ENCODE measurements around the gene WDR70. TPM values are rescaled to one million over a fixed set of nuclear protein-coding genes. Genes with fewer than 3 reads are reported as not detected.

Gene WDR70
- total and polyA plus RNA-seq, 9 donors, result 20.9 to 36.5 (median 31.4) TPM

DNA sequence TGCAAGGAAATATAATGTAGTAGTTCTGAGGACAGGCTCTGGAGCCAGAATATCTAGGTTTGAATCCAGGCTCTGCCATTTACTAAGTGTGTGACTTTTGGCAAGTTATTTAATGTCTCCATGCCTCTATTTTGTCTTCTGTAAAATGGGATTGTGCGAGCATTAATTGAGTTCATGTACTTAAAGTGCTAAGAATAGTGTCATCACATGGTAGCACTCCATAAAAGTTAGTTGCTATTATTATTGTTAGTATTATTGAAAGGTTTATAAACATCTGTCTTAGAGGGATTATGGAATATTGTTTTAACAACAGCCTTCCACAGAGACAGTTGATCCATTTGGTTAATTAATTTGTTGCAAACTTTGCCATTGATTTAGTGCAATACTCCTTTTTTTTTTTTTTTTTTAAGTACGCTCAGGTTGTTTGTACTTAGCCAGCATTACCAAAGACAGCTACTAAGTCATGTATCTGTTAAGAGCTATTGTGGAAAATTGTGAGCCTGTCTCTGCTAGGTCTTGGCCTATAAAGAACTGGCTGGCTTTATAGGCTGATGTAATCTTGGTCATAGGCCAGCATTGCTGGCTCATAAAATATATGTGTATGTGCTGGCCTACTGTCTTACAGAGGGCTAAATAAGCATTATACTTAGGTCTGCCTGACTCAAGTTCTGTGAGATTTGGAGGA is 174.7 kb downstream of the WDR70 start:
- no peak overlapping the region for H3K4me3 ChIP-seq
- TF ChIP-seq EP300 (IDR thresholded peaks at IDR 0.05) (no peak), POLR2A (IDR thresholded peaks at IDR 0.05) (no peak)
- TF ChIP-seq, protein P1, sequence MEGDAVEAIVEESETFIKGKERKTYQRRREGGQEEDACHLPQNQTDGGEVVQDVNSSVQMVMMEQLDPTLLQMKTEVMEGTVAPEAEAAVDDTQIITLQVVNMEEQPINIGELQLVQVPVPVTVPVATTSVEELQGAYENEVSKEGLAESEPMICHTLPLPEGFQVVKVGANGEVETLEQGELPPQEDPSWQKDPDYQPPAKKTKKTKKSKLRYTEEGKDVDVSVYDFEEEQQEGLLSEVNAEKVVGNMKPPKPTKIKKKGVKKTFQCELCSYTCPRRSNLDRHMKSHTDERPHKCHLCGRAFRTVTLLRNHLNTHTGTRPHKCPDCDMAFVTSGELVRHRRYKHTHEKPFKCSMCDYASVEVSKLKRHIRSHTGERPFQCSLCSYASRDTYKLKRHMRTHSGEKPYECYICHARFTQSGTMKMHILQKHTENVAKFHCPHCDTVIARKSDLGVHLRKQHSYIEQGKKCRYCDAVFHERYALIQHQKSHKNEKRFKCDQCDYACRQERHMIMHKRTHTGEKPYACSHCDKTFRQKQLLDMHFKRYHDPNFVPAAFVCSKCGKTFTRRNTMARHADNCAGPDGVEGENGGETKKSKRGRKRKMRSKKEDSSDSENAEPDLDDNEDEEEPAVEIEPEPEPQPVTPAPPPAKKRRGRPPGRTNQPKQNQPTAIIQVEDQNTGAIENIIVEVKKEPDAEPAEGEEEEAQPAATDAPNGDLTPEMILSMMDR (IDR thresholded peaks at IDR 0.05), result no peak
- no peak overlapping the region for H3K27ac ChIP-seq
- peaks cover 6% of the 10 kb centered on the region for H3K4me1 ChIP-seq (ENCODE audit: insufficient read depth)
- no peaks in the 10 kb centered on the region for H3K9me3 ChIP-seq
- WGBS, 3 donors, result 89 to 99% (median 95%) methylated on average over 2 of the region's 2 CpGs
- no peaks in the 10 kb centered on the region for H3K27me3 ChIP-seq
- H3K36me3 ChIP-seq, result no peaks in the 10 kb centered on the region
- DNase-seq, result no peak
- intact Hi-C loops (cut with DNase I), result no loop called here

DNA sequence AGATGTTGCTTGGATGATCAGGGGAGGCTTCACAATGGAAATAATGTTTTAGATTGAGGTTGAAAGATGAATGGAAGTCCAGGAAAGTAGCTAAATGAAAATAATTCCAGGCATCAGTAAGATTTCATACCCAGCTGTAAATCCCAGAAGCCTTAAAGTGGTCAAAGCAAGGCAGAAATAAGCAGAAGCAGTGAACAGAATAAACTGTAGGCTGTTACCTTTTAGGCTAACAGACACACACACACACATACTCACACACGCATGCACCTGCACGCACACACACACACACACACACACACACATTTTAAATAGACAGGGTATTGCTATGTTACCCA is 175.3 kb downstream of the WDR70 start:
- intact Hi-C loops (cut with DNase I), result no loop called here
- TF ChIP-seq EP300 (IDR thresholded peaks at IDR 0.05) (no peak), POLR2A (IDR thresholded peaks at IDR 0.05) (no peak)
- TF ChIP-seq, protein P1 (IDR thresholded peaks at IDR 0.05), result no peak

DNA sequence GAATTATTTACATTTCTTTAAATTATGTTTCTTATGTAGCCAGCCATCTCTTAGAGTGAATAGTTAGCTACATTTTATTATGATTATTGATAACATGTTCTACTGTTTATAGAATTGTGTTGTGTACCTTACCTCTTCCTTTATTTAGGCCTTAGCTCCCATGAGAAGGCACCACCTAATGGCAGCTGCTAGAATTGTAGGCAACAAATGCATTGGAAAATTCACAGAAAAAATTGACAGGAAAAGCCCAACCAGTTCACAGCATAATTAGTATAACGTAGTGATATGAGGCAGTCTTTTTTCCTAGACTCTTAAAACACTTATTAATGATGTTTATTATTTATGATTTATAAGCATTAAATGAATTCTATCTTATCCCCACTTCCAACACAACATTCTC is 175.8 kb downstream of the WDR70 start:
- no peak overlapping the region for H3K27ac ChIP-seq
- DNase-seq, result no peak
- intact Hi-C loops (cut with DNase I), result no loop called here
- no peaks in the 10 kb centered on the region for H3K36me3 ChIP-seq
- WGBS, 3 donors, result 51 to 95% (median 52%) methylated on average over 1 of the region's 1 CpG
- no peaks in the 10 kb centered on the region for H3K9me3 ChIP-seq
- peaks cover 6% of the 10 kb centered on the region for H3K4me1 ChIP-seq (ENCODE audit: insufficient read depth)
- H3K4me3 ChIP-seq, result no peak overlapping the region
- TF ChIP-seq EP300 (IDR thresholded peaks at IDR 0.05) (no peak), POLR2A (IDR thresholded peaks at IDR 0.05) (no peak)
- TF ChIP-seq, protein P1 (IDR thresholded peaks at IDR 0.05), result no peak
- no peaks in the 10 kb centered on the region for H3K27me3 ChIP-seq

More for the DNA sequence above, 175.3 kb downstream of the WDR70 start:
- Histone ChIP-seq H3K4me3 (no peak overlapping the region), H3K36me3 (no peaks in the 10 kb centered on the region), H3K9me3 (no peaks in the 10 kb centered on the region), H3K4me1 (ENCODE audit: insufficient read depth) (peaks cover 6% of the 10 kb centered on the region), H3K27me3 (no peaks in the 10 kb centered on the region), H3K27ac (no peak overlapping the region)
- DNase-seq, result no peak
- 84 to 98% (median 92%) methylated on average over 2 of the region's 2 CpGs for WGBS, 3 donors

DNA sequence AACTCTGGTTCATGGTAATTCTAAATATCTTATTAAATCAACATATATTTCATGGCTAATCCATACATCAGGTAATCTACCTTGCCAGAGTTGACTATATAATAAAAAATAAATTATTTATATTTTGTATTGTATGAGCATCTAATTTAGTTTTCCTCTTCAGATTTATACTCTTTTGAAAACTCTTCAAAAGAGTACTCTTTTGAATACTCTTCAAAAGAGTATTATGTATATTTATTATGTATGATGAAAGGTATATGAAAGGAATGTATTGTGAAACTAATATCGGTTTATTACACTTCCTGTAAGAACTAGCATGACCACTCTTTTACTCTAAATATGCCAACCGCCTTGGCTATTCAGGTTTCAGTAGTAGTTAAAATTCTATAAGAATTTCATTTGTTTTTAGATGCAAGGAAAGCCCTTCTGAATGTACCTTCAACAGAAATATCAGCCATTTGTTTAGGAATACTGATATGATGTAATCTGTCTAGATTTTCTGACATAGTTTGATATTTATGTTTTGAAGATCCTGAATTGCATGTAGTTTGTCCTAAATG is 178.7 kb downstream of the WDR70 start:
- peaks cover 4% of the 10 kb centered on the region for H3K4me1 ChIP-seq (ENCODE audit: insufficient read depth)
- H3K27me3 ChIP-seq, result no peaks in the 10 kb centered on the region
- no peaks in the 10 kb centered on the region for H3K9me3 ChIP-seq
- H3K36me3 ChIP-seq, result no peaks in the 10 kb centered on the region
- TF ChIP-seq EP300 (IDR thresholded peaks at IDR 0.05) (no peak), POLR2A (IDR thresholded peaks at IDR 0.05) (no peak)
- TF ChIP-seq, protein P1 (IDR thresholded peaks at IDR 0.05), result no peak
- no peak for DNase-seq
- intact Hi-C loops (cut with DNase I), result no loop called here
- 96 to 99% (median 97%) methylated on average over 2 of the region's 2 CpGs for WGBS, 3 donors
- H3K27ac ChIP-seq, result no peak overlapping the region
- no peak overlapping the region for H3K4me3 ChIP-seq

All from ovary (tissue), 9 donors.